Smooth muscle cell (in vitro differentiated cells): ENCODE results near the gene STX8. TPM values are rescaled to one million over a fixed set of nuclear protein-coding genes. Genes with fewer than 3 reads are reported as not detected.
A peak's percentile ranks its signal among the peaks of the same experiment; 100 is the strongest.

Source experiments
- DNase-seq: peaks from one replicate; lab custom pipeline; 2025; ENCODE audit not compliant: unreplicated experiment; lab: John Stamatoyannopoulos, UW
- H2AFZ ChIP-seq: fragments of 200-600 bp; sonication (generic); 2 replicates; pipeline ENCODE4 v1.6.0; 2016; ENCODE audit warnings: antibody characterized with exemption, low read depth, mild to moderate bottlenecking
- H3F3A ChIP-seq: fragments of 200-600 bp; sonication (generic); 2 replicates; pipeline ENCODE4 v1.6.0; 2017; ENCODE audit warnings: antibody characterized with exemption, low read depth
- H3K27ac ChIP-seq: fragments of 200-600 bp; sonication (generic); 2 replicates; pipeline ENCODE4 v1.5.1; 2016; ENCODE audit warnings: low read depth, mild to moderate bottlenecking
- H3K27me3 ChIP-seq: fragments of 200-600 bp; sonication (generic); 2 replicates; pipeline ENCODE4 v1.6.1; 2016; ENCODE audit warnings: low read depth, mild to moderate bottlenecking
- H3K36me3 ChIP-seq: fragments of 200-600 bp; sonication (generic); 2 replicates; pipeline ENCODE4 v1.5.1; 2016; ENCODE audit warnings: low read depth
- H3K4me1 ChIP-seq: fragments of 200-600 bp; sonication (generic); 2 replicates; pipeline ENCODE4 v1.5.1; 2016; ENCODE audit warnings: low read depth
- H3K4me2 ChIP-seq: fragments of 200-600 bp; sonication (generic); 2 replicates; pipeline ENCODE4 v1.6.0; 2016; ENCODE audit warnings: mild to moderate bottlenecking
- H3K4me3 ChIP-seq: fragments of 200-600 bp; sonication (generic); 2 replicates; pipeline ENCODE4 v1.5.1; 2016; ENCODE audit warnings: mild to moderate bottlenecking
- H3K79me2 ChIP-seq: fragments of 200-600 bp; sonication (generic); 2 replicates; pipeline ENCODE4 v1.6.0; 2016; ENCODE audit warnings: low read depth, mild to moderate bottlenecking
- H3K9ac ChIP-seq: fragments of 200-600 bp; sonication (generic); 2 replicates; pipeline ENCODE4 v1.6.0; 2016; ENCODE audit warnings: low read depth
- H3K9me3 ChIP-seq: fragments of 200-600 bp; sonication (generic); replicated peaks from 2 replicates; pipeline ENCODE4 v1.5.1; 2016; ENCODE audit warnings: low read depth
- H4K20me1 ChIP-seq: fragments of 200-600 bp; sonication (generic); 2 replicates; pipeline ENCODE4 v1.6.0; 2016; ENCODE audit warnings: low read depth
- WGBS: methylation state at CpG from one replicate; pipeline ENCODE4 v1.1.7; 2016; ENCODE audit warnings: low lambda C conversion rate; 5-methylcytosine and 5-hydroxymethylcytosine counted together
- polyA plus RNA-seq: library from polyadenylated mRNA; unstranded; fragments of >200 nt; fragmentation: Nextera tagmentation; extraction: Ambion mirVana; gene quantifications from 2 replicates; pipeline ENCODE4 v1.2.1, GENCODE V29; 2016
- total RNA-seq: library from RNA; depleted of rRNA; stranded (reverse); fragments of >200 nt; gene quantifications from 2 replicates; pipeline ENCODE4 v1.2.3, GENCODE V29; 2014
- TF ChIP-seq, protein P1 (sequence below): fragments of 200-600 bp; sonication (generic); IDR thresholded peaks from 2 replicates; pipeline ENCODE4 v1.5.1; 2017; ENCODE audit warnings: borderline replicate concordance, mild to moderate bottlenecking, antibody characterized with exemption; ENCODE audit not compliant: insufficient read depth, poor library complexity, severe bottlenecking

Gene STX8
- total and polyA plus RNA-seq, 2 experiments from 2014 or later, result 63.8 to 88.5 TPM

DNA sequence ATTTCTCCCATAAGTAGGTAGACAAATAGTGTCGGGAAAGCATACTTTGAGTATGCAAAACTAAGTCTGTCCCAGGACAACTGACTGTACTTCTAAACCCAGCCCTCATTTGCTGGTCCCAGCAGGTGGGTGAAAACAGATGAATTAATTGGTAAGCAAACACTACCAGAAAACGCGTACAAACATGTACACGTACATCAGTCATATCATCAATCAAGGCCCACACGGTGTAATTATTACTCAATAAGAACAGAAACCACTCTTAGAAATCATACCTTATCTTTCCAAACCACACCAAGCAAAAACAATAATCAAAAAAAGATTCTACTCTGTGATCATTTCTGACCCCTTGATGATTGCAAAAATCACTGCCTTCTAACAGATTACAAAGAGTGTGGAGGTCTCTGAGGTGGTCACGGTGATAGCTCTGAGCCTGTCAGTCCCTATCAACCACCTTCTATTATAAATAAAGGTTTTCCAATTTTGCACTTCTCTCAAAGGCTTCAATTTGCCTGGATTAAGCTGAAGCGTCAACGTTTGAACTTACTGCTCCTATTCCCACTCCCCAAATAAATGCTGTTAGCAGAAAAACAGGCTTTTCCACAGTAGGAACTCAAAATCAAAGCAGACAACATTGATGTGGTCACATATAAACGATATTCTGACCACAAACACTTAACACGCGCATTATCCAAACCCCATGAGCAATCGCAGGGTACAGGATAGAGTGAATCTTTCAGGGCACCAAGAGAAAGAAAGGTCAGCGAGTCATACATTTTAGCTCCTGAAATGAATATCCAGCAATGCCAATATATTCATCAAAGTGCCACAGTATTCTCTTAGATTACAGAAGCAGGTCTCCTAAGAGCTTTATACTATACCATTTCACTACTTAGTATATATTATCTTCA, 211.9 kb downstream of the STX8 start:
- Histone ChIP-seq H4K20me1 (peaks cover 56% of the 10 kb centered on the region), H3K27me3 (no peaks in the 10 kb centered on the region), H3K9ac (no peak overlapping the region), H2AFZ (no peak overlapping the region), H3K9me3 (no peaks in the 10 kb centered on the region), H3K79me2 (no peaks in the 10 kb centered on the region), H3K36me3 (no peaks in the 10 kb centered on the region), H3K27ac (no peak overlapping the region), H3F3A (peaks cover 5% of the 10 kb centered on the region), H3K4me1 (peaks cover 18% of the 10 kb centered on the region), H3K4me3 (no peak overlapping the region), H3K4me2 (peak overlapping the region; percentile 0)
- no peak for DNase-seq
- 61% methylated on average over 13 of the region's 13 CpGs for WGBS
- TF ChIP-seq, protein P1, sequence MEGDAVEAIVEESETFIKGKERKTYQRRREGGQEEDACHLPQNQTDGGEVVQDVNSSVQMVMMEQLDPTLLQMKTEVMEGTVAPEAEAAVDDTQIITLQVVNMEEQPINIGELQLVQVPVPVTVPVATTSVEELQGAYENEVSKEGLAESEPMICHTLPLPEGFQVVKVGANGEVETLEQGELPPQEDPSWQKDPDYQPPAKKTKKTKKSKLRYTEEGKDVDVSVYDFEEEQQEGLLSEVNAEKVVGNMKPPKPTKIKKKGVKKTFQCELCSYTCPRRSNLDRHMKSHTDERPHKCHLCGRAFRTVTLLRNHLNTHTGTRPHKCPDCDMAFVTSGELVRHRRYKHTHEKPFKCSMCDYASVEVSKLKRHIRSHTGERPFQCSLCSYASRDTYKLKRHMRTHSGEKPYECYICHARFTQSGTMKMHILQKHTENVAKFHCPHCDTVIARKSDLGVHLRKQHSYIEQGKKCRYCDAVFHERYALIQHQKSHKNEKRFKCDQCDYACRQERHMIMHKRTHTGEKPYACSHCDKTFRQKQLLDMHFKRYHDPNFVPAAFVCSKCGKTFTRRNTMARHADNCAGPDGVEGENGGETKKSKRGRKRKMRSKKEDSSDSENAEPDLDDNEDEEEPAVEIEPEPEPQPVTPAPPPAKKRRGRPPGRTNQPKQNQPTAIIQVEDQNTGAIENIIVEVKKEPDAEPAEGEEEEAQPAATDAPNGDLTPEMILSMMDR, result no peak

DNA sequence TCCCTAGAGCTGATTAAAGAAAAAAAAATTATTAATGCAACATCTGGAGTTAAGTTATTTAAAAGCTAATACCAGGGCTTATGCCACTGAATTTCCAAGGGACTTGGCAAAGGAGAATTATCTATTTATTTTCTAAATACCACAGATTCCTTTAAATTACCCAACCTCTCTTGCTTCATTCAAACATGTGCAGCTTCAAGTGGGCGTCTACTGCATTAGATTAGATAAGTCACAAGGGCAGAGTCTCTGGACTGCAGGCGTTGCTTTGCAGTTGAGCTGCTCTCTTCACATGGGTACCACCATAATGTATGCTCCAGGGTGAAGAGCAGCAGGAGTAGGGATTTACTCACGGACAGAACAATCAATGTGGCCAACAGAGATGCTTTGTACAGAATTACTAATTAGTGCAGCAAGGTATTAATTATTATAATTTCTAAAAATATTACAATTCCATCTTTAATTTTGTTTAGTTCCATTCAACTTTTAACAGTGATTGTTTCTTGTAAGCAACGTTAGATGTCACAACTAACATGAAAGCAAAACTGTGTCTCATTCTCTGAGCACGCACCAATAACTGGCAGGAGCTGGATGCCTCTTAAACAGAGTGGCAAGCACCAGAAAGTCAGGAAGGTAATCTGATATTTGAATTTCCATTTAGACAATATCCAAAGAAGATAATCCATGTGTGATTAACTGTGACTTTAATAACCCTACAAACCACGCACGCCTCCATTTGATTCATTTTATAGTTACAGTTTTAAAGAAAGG, 214.2 kb downstream of the STX8 start:
- Histone ChIP-seq H3K4me1 (peaks cover 18% of the 10 kb centered on the region), H3K4me2 (peak overlapping the region; percentile 70), H4K20me1 (peaks cover 56% of the 10 kb centered on the region), H3F3A (peaks cover 5% of the 10 kb centered on the region), H3K36me3 (no peaks in the 10 kb centered on the region), H3K27me3 (no peaks in the 10 kb centered on the region), H3K9me3 (no peaks in the 10 kb centered on the region), H2AFZ (no peak overlapping the region), H3K9ac (no peak overlapping the region), H3K79me2 (no peaks in the 10 kb centered on the region), H3K4me3 (peak overlapping the region; percentile 27), H3K27ac (no peak overlapping the region)
- TF ChIP-seq, protein P1, result no peak
- WGBS, result 50% methylated on average over 7 of the region's 7 CpGs
- no peak for DNase-seq

DNA sequence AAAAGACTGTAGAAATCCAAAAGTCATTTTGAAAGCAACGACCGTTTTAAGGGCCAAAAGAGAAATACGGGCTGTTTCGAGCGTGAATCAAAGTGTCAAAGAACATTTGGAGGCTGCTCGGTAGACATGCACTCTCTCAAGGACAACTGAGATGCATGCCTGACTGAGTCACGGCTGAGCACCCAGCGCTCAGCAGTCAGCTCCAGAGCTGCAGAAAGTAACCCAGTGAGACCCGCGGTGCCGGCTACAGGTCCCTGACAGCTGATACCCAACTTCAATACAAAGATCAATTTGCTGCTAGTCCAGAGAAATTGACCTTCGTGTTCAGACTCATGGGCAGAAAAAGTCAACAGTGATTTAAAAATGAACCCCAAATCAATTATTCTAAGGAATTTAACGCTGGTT, 214.9 kb downstream of the STX8 start:
- Histone ChIP-seq H4K20me1 (peaks cover 51% of the 10 kb centered on the region), H3K27me3 (no peaks in the 10 kb centered on the region), H3K4me2 (peak overlapping the region; percentile 70), H2AFZ (no peak overlapping the region), H3K4me3 (peak overlapping the region; percentile 27), H3K4me1 (peaks cover 18% of the 10 kb centered on the region), H3K27ac (no peak overlapping the region), H3F3A (peaks cover 5% of the 10 kb centered on the region), H3K36me3 (no peaks in the 10 kb centered on the region), H3K9ac (no peak overlapping the region), H3K9me3 (no peaks in the 10 kb centered on the region), H3K79me2 (no peaks in the 10 kb centered on the region)
- WGBS, result 42% methylated on average over 13 of the region's 13 CpGs
- no peak for DNase-seq
- TF ChIP-seq, protein P1, result no peak
